Hepatocyte (in vitro differentiated cells): Measurements from ENCODE around the gene PRICKLE3.

Experiments
- EZH2 ChIP-seq: fragments of 200-600 bp; sonication (generic); IDR thresholded peaks from 2 replicates; pipeline ENCODE4 v1.6.1; 2016; ENCODE audit warnings: antibody characterized with exemption, mild to moderate bottlenecking, borderline replicate concordance
- TF ChIP-seq, protein P1 (sequence below): fragments of 200-600 bp; sonication (generic); IDR thresholded peaks from 2 replicates; pipeline ENCODE4 v1.5.1; 2016; ENCODE audit warnings: antibody characterized with exemption, mild to moderate bottlenecking; ENCODE audit not compliant: poor library complexity

DNA sequence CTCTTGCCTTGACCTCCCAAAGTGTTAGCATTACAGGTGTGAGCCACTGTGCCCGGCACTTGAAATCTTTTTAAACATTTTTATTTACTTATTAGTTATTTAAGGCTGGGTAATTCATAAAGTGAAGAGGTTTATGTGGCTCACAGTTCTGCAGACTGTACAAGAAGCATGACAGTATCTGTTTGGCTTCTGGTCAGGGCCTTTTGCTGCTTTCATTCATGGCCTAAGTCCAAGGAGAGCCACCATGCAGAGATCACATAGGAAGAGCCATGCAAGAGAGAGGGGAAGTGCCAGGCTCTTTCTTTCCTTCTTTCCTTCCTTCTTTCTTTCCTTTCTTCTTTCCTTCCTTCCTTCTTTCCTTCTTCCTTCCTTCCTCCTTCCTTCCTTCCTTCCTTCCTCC lies 52.4 kb downstream of the PRICKLE3 start:
- TF ChIP-seq, protein P1, sequence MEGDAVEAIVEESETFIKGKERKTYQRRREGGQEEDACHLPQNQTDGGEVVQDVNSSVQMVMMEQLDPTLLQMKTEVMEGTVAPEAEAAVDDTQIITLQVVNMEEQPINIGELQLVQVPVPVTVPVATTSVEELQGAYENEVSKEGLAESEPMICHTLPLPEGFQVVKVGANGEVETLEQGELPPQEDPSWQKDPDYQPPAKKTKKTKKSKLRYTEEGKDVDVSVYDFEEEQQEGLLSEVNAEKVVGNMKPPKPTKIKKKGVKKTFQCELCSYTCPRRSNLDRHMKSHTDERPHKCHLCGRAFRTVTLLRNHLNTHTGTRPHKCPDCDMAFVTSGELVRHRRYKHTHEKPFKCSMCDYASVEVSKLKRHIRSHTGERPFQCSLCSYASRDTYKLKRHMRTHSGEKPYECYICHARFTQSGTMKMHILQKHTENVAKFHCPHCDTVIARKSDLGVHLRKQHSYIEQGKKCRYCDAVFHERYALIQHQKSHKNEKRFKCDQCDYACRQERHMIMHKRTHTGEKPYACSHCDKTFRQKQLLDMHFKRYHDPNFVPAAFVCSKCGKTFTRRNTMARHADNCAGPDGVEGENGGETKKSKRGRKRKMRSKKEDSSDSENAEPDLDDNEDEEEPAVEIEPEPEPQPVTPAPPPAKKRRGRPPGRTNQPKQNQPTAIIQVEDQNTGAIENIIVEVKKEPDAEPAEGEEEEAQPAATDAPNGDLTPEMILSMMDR, result no peak
- no peak for TF ChIP-seq EZH2
